Stimulated activated CD4-positive, alpha-beta T cell treated with anti-CD3 and anti-CD28 coated beads, Interleukin-12 subunit alpha, Interleukin-12 subunit beta, amount 100 ng/mL, for 4 hours (primary cell): ENCODE results near the gene CTNS.

Source experiments
- DNase-seq: peaks from one replicate; pipeline ENCODE4 v3.0.0-alpha.2; 2020

CTNS gene

GRCh38 chr17:3626831-3627768 is 9.5 kb upstream of the CTNS start:
- DNase-seq, result no peak

DNA sequence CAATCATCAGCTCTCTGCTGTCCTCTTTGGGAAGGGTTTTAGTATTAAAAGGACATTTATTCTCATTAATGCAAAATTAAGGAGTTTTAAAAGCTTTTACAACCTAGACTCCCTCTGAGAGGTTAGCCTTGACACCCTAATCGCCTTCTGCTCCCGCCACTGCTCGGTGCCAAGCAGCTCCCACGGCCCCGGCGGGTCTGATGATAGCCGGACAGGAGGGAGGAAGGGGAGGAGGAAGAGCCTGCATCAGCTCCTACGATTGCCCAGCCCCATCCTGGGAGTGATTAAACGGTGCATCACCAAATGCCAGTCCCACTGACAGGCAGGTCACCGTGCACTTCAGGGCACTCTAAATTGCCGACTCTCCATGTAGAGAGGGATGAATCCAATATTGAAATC is 8.8 kb upstream of the CTNS start:
- DNase-seq, result no peak

GRCh38 chr17:3630781-3631180 is 5.8 kb upstream of the CTNS start:
- DNase-seq, result no peak

- DNase-seq, result no peak
Observed at GRCh38 chr17:3632287-3632686, 4.3 kb upstream of the CTNS start.

DNA sequence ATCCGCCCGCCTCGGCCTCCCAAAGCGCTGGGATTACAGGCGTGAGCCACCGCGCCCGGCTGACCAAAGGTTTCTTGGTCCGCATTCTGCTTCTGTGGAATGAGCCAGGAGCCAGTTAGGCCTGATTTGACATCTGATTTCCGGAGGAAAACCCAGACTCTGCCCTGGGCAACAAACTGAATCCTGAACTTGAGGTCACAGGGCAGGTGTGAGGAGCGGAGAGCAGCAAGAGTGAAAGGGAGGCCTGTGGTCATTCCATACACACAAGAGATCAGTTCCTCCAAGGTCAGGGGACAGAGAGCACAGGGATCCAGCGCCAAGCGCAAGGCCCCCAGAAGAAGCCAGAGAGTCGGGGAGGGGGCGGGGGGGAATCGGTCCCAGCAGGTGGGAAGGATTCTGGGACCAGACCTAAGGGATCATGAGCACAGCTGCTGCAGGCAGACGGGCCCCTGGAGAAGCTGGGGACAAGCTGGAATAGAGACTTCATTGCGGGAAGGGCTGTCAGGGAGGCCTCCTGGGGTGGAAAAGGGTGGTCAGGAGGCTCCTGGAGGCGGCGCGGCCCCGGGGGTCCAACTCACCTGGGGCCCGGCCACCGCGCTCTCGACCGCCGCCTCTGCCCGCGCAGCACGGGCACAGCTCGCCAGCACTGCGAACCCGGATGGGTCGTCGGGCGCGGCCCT is 946 bp upstream of the CTNS start:
- no peak for DNase-seq

GRCh38 chr17:3636908-3637373 is 381 bp downstream of the CTNS start:
- DNase-seq, result peak; percentile 8

GRCh38 chr17:3639981-3640596 is 3.5 kb downstream of the CTNS start:
- no peak for DNase-seq

DNA sequence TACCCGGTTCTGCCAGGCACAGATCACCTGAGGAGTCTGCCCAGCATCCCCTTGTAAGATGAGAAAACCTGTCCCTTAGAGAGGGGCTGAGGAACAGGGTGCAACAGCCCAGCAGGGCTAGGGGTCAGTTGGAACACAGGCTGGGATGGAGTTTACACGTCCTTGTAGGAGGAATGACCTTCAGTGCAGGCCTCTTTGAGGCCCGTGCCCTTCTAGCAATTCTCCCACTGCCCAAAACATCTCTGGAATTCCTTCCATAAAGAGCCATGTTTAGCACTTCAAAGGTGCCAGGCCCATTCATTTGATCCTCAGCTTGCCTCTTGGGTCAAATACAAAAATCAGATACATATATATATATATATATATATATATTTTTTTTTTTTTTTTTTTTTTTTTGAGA is 4.5 kb downstream of the CTNS start:
- DNase-seq, result no peak

- no peak for DNase-seq
Observed at GRCh38 chr17:3641717-3642486, 5.3 kb downstream of the CTNS start.

DNA sequence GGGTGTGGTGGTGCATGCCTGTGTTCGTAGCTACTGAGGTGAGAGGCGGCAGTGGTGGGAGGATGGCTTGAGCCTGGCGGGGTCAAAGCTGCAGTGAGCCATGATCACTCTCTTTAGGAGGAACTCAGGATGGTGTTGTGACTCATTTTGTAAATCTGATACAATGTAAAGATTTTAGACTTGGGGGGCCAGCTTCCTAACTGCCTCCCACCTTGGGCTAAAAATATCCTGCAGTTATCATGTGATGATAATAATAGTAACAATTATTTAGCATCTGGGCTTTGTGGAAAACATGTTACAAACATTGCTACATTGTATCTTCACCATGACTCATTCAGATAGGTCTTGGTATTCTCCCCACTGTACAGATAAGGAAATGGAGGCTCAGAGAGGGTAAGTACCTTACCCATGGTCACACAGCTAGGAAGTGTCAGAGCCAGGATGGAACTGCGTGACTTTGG is 7.4 kb downstream of the CTNS start:
- no peak for DNase-seq

GRCh38 chr17:3645310-3645709 is 8.8 kb downstream of the CTNS start:
- no peak for DNase-seq

GRCh38 chr17:3647251-3647650 is 10.7 kb downstream of the CTNS start:
- DNase-seq, result no peak

GRCh38 chr17:3647769-3648555 is 11.4 kb downstream of the CTNS start:
- peak; percentile 36 for DNase-seq

DNA sequence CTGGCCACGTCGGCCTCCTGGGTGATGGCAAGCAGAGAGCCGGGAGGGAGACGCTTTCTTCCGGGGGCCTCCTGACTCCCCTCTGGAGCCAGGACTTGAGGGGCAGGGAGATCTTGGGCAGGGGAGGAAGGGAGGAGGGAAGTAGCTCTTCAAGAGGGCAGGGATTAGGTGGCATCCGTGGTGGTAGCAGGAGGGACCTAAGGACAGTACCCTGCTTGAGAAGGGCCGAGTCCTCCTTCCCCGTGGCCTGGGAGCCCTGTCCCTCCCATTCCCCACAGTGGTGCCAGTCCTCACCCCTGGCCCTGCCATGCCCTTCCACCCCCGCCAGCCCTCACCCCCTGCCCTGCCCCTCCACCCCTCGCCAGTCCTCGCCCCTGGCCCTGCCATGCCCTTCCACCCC is 19.2 kb downstream of the CTNS start:
- no peak for DNase-seq

- DNase-seq, result no peak
Observed at GRCh38 chr17:3656353-3656752, 19.8 kb downstream of the CTNS start.

- no peak for DNase-seq
Observed at GRCh38 chr17:3656755-3657587, 20.4 kb downstream of the CTNS start.

GRCh38 chr17:3657588-3657869 is 21.0 kb downstream of the CTNS start:
- no peak for DNase-seq

DNA sequence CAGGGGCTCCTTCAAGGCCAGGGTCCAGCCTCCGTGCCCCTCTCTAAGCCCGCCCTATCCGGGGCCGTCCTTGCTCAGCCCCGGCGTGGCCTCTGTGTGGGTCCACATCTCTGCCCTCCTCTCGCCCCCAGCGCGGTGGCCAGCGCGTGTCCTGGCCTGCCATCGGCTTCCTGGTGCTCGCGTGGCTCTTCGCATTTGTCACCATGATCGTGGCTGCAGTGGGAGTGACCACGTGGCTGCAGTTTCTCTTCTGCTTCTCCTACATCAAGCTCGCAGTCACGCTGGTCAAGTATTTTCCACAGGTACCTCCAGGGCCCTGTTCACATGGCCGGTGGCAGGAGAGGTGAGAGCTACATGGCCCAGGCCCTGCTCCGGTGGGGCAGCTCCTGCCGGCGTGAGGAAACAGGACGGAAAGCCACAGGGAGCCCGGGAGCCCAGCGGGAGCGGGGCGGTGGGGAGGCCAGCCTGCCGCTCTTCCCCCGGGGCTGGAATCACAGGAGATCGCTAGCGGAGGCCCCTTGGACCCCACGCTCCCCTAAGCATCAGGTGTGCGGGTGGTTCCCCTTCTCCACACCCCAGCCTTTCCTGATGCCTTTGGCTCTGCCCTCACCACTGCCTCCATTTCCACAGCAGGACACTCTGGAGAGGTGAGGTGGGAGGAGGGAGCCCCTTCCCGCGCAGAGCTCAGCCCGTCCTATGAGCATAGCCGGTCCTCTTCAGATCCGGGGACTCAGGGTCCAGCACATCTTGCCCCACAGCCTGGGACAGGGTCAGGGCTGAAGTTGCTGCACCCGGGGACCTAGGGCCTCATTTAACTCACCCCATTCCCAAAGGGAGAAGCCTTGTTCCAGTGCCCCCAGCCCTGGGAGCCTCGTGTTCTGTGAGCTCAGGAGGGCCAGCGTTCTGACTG is 21.6 kb downstream of the CTNS start:
- no peak for DNase-seq

DNA sequence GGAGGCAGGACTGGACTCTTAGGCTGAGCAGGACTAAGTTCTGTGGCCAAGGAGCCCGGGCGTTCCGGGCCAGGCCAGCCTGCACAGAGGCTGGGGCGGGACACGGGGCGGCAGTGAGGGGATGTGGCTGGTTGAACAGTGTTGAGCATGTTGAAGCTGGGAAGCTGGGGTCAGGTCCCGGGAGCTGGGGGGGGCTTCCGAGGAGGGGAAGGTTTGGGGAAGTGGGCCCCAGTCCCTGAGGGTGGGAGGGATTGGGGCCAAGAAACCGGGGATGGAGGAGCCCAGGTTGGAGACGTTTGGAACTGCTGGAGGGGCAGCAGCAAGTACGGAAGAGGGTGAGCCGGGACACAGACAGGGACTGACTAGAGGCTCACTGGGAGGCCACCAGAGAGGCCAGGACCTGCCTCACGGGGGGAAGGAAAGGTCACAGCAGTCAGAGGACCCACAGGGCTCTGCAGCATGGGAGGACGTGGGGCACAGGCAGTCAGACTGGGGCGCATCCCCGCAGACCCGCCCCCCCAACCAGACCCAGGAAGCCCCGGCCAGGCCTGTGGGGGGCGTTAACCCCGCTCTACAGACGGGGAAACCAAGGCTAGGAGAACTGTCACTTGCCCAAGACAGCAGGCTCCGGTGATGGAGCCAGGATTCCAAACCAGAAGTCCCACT is 22.4 kb downstream of the CTNS start:
- no peak for DNase-seq
